GM04503 (cell line): ENCODE results near the gene CAV1.
A peak's percentile ranks its signal among the peaks of the same experiment; 100 is the strongest.
"Not testable (repeated sequence)": the region's sequence is repeated elsewhere in the genome, so short reads cannot be mapped to it uniquely, and the experiment has no call there.

Experiments used
- DNase-seq: peaks from one replicate; pipeline ENCODE4 v3.0.0-alpha.2; 2012; ENCODE audit warnings: low read depth

CAV1 gene

GRCh38 chr7:116524609-116525297, at the start of gene CAV1:
TSS of gene CAV1 (plus strand) at chr7:116525036. CDS start at chr7:116525063, 27 bp downstream.
- peak; percentile 88 for DNase-seq

GRCh38 chr7:116477625-116478024, 47.2 kb upstream of the CAV1 start:
- DNase-seq: no peak

GRCh38 chr7:116478834-116479233, 46.0 kb upstream of the CAV1 start:
- DNase-seq: no peak

- DNase-seq: no peak
These were observed 41.4 kb upstream of the CAV1 start for GRCh38 chr7:116483271-116483942.

GRCh38 chr7:116484389-116484788, 40.4 kb upstream of the CAV1 start:
- not testable (repeated sequence) for DNase-seq

GRCh38 chr7:116487907-116488521, 36.8 kb upstream of the CAV1 start:
- DNase-seq: no peak

GRCh38 chr7:116490351-116490750, 34.5 kb upstream of the CAV1 start:
- DNase-seq: no peak

- DNase-seq: no peak
These were observed 32.8 kb upstream of the CAV1 start for GRCh38 chr7:116491887-116492653.

GRCh38 chr7:116492654-116493109, 32.2 kb upstream of the CAV1 start:
- DNase-seq: no peak

GRCh38 chr7:116493449-116493848, 31.4 kb upstream of the CAV1 start:
- no peak for DNase-seq

GRCh38 chr7:116494472-116494871, 30.4 kb upstream of the CAV1 start:
- DNase-seq: no peak

- DNase-seq: no peak
These were observed 29.1 kb upstream of the CAV1 start for GRCh38 chr7:116495736-116496135.

- DNase-seq: no peak
These were observed 28.2 kb upstream of the CAV1 start for GRCh38 chr7:116496653-116497052.

GRCh38 chr7:116497708-116498107, 27.1 kb upstream of the CAV1 start:
- no peak for DNase-seq

- no peak for DNase-seq
These were observed 25.4 kb upstream of the CAV1 start, which contains the start of gene CAV2 for GRCh38 chr7:116499168-116500077. TSS of gene CAV2 (plus strand) at chr7:116499738. CDS start at chr7:116499782, 44 bp downstream.

GRCh38 chr7:116500078-116500853, 24.6 kb upstream of the CAV1 start:
- DNase-seq: no peak

- DNase-seq: no peak
These were observed 23.2 kb upstream of the CAV1 start for GRCh38 chr7:116501425-116502167.

- no peak for DNase-seq
These were observed 22.4 kb upstream of the CAV1 start for GRCh38 chr7:116502201-116503096.

- DNase-seq: no peak
These were observed 21.0 kb upstream of the CAV1 start for GRCh38 chr7:116503835-116504234.
